Renal pelvis (tissue), 4 donors: ENCODE results near the gene DGKI. TPM values are rescaled to one million over a fixed set of nuclear protein-coding genes. Genes with fewer than 3 reads are reported as not detected.

Experiments
- DNase-seq: peaks from one replicate; pipeline ENCODE4 v3.0.0-alpha.2; 2013
- polyA plus RNA-seq, 3 donors: library from polyadenylated mRNA; unstranded; fragments of 120-200 nt; gene quantifications; one replicate each; pipeline ENCODE4 v1.2.1, GENCODE V29; 2013; ENCODE audit not compliant: insufficient read length in 3 of 3

The DGKI gene
- polyA plus RNA-seq, 3 donors, result 1.5 to 2.3 (median 1.6) TPM

DNA sequence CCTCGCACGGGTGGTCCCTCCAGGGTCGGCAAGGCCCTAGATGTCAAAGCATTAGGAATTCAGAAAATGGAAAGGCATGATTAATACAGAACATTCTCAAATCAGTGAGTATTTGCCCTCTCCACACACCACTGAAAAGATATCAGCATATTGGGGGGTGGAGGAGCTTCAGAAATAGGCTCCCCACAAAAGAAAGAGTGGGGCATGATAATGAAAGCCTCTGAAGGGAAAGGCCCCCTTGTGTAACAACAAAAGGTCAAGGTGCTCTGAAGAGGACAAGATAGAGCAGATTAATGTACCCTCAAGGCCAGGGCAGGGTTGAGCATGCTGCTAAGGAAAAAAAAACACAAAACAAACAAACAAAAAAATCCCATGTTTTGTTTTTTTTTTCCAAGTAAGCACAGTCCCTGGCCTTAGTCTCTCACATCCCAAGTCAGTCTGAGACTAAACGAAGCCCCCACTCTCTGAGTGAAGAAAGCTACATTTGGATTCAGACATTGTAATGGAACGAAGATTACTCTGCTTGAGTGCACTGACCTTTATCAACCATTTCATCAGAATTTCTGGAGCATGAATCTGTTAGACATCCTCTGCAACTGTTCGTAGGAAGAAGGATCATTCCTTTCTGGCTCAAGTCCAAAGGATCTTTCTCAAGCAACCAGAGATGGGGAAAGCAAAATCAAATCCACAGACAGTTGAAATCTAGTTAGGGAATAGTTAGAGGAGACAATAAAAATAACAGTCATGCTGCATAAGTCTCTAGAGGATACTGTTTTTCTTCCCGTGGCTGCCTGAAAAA is 27.4 kb upstream of the DGKI start:
- peak; percentile 16 for DNase-seq

DNA sequence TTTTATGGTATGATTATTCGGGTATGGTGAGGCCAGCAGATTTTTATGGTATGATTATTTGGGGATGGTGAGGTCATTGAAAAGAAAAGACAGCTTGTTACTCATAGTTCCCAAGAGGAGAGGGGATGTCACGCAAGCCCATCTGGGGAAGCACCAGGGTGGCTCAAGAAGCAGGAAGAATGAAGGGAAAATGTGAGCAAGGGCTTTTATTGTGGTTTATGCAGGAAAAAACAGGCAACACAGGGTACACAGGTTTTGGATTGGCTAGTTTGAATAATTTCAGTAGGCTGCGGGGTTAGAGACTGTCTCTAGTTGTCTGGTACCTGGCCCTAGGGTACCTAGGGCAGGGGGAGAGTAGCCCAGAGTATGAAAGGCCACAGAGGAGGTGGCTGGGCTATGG is 26.8 kb upstream of the DGKI start:
- no peak for DNase-seq

DNA sequence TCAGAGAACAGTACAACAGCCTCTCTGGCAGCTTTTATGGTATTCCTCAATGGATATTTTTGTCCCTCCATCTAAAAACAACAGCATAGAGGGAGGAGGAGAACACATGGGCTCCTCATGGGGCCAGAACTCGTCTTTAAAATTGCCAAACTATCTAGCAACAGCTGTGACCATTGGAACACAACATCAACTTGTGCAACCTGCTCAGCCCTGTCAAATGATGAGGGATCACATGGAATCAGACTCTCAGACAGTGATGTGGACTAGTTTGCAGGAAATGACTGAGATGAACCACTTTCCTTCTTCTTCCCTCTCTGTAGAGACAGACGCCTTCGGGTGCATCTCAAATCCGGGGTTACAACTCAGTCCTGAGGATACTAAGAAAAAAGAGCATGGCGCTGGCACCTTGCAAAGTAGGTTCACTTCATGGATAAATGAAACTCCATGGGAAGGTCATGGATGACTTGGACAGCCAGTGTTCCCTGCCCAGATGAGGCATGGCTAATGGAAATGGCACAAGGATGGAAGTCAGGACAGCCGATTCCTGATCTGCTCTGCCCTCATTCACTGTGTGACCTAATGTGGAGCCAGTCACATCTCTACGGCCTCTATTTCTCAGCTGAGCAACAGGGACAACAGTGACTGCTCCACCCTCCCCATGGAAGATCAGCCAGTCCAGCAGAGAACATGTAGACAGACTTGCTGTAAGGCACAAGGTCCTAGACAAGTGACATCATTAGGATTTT is 24.6 kb upstream of the DGKI start:
- DNase-seq, result no peak

DNA sequence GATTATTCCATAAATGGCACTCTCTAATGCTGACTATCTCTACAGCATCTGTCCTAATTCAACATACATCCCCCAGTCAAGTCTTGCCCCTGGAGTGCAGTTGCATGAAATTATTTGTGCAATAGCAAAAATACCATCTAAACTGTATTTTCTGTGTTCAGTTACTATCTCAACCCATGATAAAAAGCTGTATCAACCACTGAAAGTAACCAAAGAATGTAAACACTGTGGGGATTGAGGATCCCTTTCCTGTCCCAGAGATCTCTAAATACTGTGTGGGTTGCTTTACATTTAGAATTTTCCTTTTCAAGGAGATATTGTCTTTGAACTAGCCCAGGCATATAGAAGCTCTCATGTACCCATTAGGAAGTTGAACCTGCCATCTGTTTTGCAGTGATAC is 23.9 kb upstream of the DGKI start:
- no peak for DNase-seq

DNA sequence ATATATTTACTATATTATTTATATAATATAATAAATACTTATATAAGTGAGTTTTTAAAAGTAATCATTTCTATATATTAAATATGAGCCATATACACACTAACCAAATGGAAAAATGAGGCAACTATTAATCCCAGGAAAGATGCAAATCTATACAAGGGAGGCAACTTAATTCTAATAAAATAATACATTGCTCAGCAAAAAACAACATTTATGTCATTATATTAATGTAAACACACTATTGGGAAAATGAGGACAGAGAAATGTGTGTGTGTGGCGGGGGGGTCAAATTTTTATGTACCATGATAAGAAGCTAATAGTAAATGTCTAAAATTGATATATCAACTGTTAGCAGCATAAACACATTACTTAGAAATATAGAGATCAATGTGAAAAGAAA is 23.3 kb upstream of the DGKI start:
- DNase-seq, result no peak

DNA sequence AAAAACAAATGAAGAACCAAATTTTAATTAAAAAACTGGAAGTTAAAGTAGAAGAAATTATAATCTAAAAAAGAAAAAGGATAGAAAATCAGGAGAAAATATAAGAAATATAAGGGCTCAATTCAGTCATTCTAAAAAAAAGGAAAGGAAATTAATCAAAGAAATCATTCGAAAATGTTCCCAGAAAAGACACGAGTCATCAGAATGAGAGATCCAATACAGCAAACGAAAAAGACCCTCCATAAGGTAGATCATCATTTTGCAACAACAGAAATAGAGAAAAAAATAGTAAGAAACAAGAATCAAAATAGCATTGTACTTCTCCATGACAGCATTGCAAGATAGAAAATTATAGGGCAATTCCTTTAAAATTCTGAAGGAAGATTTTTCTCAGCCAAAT is 22.5 kb upstream of the DGKI start:
- no peak for DNase-seq

DNA sequence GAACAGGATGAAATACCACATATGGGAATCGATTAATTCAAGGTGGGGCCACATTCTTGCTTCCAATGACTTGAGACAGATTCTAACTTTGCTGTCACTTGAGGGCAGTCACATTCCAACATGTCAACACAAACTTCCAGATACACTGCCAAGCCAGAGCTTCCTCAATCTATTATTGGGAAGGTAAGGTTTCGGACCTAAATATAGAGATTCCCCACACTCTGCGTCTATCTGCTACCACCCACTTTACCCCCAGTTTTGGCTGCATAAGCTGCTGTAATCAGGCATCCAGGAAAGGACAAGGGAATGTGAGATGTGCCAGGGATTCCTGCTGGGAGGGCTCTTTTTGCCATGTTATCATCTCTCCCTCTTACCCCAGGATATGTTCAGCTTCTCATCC is 20.5 kb upstream of the DGKI start:
- DNase-seq, result no peak

DNA sequence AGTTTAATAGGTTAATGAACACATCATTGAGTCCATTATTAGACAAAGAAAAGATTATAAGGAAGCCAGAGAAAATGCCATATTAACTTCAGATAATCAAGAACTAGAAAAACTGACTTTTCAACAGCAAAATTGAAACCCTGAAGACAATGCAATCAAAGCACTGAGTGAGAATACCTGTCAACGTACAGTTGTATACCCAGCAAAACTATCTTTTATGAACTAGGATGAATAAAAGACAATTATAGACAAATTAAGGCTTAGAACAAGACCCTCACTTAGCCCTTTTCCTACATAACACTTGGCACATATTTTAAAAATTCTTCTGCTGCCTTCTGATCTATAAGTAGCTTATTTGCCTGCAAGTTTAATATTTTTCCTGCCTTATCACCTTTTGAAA is 19.0 kb upstream of the DGKI start:
- DNase-seq, result no peak

DNA sequence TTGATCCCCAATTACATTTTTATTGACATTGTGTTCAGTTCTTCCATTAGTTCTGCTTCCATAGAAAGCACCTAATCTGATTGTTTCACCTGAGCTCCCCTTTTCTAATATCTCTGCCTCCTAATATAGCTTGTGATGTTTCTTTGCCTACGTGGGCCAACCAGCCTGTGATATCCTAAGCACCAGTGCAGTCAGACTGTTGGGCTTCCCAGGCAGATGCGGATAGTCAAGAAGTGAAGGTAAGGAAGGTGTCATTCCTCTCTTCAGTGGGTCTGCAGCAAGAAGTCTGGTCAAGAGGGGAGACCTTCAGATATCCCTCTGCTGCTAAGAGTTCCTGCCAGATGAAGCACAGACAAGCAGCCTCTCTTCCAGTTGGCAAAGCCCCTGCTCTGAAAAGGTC is 16.2 kb upstream of the DGKI start:
- DNase-seq, result no peak

DNA sequence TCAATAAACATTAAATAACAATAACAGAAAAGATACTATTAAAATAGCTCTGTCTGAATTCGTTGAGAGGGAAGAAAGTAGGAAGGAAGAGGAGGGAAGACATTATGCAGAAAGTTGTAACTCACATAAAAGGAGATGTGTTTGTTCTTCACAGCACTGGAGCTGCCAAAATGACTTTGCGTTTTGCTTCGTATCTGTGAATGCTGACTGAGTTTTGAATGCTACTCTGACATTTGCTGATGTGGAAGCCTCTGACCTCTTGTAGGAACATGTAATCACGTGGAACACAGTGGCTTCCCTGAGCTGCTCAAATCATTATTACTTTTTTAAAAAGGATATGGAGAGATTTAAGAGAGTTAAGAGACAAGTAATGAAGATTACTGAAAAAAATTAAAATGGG is 15.6 kb upstream of the DGKI start:
- no peak for DNase-seq

DNA sequence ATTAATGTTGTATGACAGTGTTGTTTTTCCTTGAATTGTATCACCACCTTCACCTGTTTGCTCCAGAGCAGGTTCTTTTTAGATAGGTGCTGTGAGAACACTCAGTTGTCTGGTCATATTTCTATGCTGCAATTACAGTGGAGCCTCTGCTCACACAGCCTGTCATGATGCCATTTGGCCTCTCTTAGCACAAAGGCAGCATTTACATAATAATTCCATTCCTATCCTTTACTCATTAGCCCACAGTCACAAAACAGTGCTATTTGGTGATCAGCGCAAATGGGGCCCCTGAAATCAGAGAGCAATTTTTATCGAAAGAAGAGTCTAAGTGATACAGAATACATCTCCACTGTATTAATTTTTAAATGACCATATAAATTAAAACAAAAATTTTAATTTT is 13.8 kb upstream of the DGKI start:
- no peak for DNase-seq

DNA sequence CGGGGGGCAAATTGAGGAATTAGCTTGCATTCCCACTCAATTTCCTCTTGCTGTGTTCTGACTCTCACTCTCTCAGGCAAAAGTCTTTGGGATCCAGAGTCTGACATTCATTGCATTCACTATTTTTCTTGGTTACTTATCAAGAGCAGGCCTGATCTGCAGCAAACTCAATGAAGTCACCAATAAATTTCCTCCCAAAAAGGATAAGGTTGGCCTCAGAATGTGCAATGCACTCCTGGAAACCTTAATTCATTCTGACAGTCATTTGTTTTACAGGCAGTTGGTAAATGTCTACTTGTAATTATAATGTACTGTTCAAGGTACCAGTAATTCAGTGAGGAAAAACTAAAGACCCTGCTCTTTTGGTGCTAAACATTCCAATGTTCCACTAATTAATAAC is 6.3 kb upstream of the DGKI start:
- DNase-seq, result peak; percentile 24

DNA sequence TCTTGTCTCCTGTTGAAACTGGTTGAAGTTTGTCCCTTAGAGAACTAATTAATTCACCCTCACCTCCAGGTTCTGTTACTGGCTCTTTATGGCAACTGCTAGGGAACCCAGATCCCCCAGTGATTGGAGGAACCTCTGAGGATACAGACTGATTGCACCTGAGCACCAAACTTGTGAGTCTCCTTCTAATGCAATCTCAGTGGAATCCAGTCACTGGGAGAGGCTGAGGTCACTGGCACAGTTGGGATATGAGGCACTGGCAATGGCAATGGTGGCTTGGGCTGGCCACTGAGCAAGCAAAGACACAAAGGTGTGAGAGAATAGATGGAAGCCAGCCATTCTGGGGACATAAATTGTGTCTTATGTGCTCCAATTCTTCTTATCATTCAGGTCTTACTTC is 5.3 kb upstream of the DGKI start:
- DNase-seq, result no peak

DNA sequence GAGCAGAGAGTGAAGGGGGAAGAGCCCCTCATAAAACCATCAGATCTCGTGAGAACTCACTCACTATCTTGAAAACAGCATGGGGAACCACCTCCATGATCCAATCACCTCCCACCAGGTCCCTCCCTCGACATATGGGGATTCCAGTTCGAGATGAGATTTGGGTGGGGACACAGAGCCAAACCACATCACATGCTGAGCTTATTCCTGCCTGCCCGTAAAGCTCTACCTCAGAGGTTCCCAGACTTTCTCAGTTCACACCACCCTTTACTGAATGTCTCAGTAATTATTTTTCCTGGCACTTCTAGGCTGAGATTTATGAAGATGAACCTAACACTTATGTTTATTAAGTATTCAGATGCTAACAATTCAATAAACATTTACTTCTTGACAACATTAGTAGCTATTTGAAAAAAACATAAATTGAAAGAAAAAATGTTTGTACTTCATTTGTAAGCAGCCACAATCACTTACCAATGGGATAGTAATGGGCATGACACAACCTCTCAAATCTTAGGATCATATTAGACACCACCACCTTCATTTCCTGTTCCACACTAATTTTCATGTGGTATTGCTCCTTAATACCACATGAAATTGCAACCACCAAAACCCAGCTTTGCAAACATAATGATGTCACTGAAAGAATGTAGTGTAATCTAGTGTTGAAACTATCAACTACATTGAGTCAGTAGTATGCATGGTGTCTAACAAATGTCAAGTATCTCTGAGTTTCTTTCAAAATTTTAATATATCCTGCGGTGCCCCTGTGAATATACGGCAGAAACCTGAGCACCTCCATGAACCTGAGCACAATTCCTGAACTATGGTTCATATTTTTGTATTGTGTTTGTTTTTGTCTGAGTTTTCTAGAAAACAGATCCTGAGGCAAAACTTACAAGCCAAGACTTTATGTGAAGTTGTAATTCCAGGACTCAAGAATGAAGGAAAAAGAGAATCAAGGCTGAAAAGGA is 4.5 kb upstream of the DGKI start:
- DNase-seq, result no peak

DNA sequence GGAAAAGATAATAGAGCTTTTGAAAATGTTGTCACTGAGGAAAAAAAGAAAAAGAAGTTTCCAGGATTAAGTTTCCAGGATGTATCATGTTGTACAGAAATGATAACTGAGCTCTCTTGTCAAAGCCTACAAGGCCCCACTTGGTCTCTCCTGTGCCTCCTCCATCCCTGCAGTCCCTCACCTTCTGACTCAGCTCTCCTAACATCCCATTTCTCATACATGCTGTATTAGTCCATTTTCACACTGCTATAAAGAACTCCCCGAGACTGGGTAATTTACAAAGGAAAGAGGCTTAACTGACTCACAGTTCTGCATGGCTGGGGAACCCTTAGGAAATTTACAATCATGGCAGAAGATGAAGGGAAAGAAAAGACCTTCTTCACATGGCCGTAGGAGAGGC is 3.8 kb upstream of the DGKI start:
- DNase-seq, result no peak

DNA sequence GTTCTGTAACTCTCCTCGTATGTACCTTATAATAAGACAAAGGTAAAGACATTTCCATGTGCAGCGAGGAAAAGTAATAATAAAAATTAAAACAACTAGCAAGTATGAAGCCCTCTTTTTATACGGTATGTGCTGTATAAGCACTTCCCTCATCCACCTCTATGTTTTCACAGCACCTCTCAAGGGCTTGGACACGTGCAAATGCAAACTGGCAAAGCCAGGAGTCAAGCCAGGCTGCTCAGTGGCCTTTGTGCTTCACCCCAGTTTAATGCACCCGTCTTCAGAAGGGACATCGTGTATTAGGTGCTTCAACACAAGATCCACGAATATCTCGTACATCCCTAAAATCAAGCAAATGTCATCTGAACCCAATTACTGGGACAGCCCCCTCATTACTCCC is 1.3 kb upstream of the DGKI start:
- no peak for DNase-seq

DNA sequence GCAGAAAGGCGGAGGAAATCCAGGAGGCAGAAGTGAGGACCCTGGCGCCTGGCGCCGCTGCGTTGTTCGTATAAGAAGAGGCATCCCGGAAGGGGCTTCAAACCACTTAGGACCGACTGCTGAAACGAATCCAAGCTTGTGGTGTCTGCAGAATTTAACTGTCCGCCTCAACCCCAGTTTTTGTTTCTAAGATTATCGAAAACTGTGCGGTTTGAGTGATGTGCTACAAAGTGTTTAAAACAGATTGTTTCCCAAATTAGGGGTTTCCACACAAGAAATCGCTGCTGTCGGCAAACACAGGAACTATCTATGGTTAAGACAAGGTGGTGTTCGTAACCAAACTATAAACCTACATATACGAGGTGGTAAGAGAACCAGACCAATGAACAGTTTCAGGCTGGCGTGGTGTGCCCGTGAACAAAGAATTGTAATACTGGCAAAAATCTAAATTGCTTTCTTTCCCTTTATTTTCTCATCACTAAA is 835 bp upstream of the DGKI start:
- no peak for DNase-seq

DNA sequence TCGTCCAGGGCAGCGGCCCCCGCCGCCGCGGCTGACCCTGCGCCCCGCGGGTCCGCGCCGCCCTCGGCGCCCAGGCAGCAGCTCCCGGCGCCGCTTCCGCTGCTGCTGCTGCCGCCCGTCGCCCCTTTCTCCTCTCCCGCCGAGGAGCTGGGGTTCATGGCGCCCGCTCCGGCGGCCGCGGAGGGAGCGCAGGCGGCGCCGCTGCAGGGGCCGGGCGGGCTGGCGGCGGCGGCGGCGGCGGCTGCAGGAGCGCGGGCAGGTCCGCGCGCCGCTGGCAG is 286 bp downstream of the DGKI start:
- no peak for DNase-seq

DNA sequence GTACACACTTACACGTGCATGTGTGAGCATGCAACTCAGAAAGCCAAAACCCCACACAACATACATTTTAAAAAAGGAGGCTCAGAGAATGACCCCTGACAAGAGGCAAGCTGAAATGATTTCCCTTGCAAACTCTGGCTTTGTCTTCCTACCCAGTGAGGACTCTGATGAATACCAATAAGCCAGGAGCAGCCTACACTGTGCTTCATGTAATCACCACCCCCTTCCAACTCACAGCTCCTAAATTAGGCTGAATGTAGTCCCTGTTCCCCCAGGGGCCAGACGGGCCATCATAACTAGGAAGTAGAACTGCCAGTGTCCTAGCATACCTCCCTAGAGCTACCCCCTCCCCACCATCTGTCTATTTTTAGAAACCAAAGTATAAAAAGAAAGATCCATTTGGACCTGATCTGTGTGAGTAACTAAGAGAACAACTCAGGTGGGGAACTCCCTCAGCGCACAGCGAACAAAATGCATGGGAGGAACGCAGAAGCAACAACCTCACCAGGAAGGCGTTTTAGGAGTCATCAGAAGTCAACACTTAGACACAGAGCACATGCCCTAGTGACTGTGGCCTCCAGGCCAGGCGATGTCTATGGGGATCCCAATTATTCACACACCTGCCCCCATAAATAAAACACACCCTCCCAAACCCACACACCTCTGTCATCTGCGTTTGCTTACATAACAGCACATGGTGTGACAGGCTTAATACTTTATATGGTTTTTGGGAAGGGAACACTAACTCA is 1.9 kb downstream of the DGKI start:
- no peak for DNase-seq

DNA sequence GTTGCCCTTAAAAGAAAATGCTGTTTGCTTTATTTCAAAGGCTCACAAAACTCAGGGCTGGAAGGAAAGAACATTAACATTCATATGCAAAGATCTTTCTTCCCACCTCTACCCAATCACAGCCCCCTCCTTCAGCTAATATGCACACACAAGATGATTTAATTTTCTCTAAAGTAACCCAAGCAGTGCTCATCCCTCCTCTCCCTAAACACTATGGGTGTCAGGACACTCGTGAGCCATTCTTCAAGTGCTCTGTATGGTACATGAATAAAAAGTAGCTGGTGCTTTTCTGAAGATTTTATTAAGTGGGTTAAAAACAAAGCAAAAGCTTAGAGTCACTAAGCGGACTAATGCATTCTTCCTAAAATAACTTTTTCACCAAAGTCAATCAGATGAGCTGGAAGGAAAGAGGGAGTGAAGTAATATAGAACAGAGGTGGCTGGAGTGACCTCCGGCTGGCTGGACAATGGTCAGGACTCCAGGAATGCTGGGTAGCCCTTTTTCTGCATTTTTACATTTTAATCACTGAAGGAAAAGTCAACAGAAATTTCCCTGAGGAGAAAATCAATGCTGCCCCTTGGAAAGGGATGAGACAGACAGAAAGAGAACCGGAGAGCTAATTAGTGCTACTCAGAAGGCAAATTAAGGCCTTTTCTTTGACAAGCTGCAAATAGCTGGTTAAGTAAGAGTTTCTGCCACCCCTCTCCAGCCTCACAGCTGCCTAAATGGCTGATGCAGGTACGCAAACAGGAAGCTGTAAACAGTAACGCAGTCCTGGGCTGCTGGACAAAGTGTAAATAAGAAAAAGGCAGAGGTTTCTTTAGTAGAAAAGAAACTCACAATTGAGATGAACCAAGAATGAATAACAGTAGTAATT is 6.6 kb downstream of the DGKI start:
- no peak for DNase-seq
